Measurements from ENCODE around the gene ARHGAP27. TPM values are rescaled to one million over a fixed set of nuclear protein-coding genes. Genes with fewer than 3 reads are reported as not detected.
"Not testable (repeated sequence)": the region's sequence is repeated elsewhere in the genome, so short reads cannot be mapped to it uniquely, and the experiment has no call there.

Gene ARHGAP27
- total and polyA plus RNA-seq, 8 donors: 7.7 to 390 (median 45.5) TPM

DNA sequence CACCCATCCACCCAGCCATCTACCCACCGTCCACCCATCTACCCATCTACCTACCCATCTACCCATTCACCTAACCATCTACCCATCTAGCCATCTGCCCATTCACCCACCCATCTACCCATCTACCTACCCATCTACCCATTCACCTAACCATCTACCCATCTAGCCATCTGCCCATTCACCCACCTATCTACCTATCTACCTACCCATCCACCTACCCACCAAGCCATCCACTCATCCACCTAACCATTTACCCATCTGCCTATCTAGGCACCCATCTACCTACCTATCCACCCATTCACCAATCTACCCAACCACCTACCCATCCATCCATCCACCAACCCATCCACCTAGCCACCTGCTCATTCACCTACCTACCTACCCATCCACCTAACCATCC is 16.6 kb upstream of the ARHGAP27 start:
- WGBS, 5 donors: 91 to 100% (median 96%) methylated on average over 1 of the region's 1 CpG
- intact Hi-C loops (cut with DNase I; ENCODE audit: low total_unique reads); H3K9me3 ChIP-seq: not testable (repeated sequence)

DNA sequence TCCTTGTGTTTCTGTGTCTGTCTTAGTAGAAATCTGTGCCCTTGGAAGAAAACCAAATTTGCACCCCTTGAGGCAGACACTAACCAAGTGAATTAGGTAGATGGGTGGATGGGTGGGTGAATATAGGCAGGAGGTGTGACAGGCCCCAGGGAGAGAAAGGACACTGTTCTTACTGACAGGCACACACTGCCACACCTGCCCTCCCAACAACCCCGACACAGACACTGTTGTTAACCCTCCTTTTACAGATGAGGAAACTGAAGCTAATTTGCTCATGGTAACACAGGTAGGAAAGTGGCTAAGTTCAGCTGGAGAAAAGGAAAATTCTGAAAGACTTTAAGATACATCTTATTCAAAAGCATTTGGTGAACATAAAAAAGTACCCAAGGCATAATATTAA is 15.8 kb upstream of the ARHGAP27 start:
- Histone ChIP-seq H3K4me1 (peaks cover 0 to 26% (median 4%) of the 10 kb centered on the region in 4 donors), H3K36me3 (peaks cover 8 to 76% (median 62%) of the 10 kb centered on the region in 4 donors), H3K27ac (peak overlapping the region in 2 of 5 donors; percentile 51 to 71)
- 56 to 83% (median 71%) methylated on average over 1 of the region's 1 CpG; no CpG with 5 or more reads in 1 of the 5 donors for WGBS, 5 donors
- DNase-seq; H3K9me3 ChIP-seq; H3K27me3 ChIP-seq; H3K4me3 ChIP-seq; intact Hi-C loops (cut with DNase I; ENCODE audit: low total_unique reads): not testable (repeated sequence)

More for the DNA sequence above, 16.6 kb upstream of the ARHGAP27 start:
- Histone ChIP-seq H3K4me1 (peaks cover 0 to 26% (median 4%) of the 10 kb centered on the region in 4 donors), H3K36me3 (peaks cover 13 to 76% (median 63%) of the 10 kb centered on the region in 4 donors)
- H3K4me3 ChIP-seq, H3K27me3 ChIP-seq, H3K27ac ChIP-seq, DNase-seq: not testable (repeated sequence)

DNA sequence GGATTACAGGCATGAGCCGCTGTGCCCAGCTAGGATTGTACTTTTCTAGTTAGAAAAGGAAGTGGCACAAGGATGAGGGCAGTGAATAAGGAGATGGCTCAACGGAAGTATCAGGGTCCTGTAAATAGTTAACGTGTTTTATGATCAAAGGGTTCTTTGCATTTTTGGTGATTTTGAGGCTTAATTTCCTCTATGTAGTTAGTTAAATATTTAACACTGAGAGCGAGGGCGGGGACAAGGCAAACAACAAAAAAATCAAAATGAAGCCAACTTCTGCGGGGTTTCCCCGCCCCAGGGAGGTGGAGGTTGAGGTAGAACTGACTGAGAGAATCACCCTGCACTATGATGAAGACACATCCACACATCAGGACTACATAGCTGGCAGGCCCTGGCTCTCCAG is 15.4 kb upstream of the ARHGAP27 start:
- intact Hi-C loops (cut with DNase I; ENCODE audit: low total_unique reads); DNase-seq; H3K4me3 ChIP-seq: not testable (repeated sequence)

GRCh38 chr17:45447650-45448049 is 15.0 kb upstream of the ARHGAP27 start:
- WGBS, 5 donors: 47 to 66% (median 60%) methylated on average over 13 to 14 of the region's 14 CpGs
- Histone ChIP-seq H3K4me1 (peaks cover 0 to 26% (median 4%) of the 10 kb centered on the region in 4 donors), H3K36me3 (peaks cover 8 to 70% (median 54%) of the 10 kb centered on the region in 4 donors), H3K27ac (peak overlapping the region in 3 of 5 donors; percentile 29 to 71 (median 51))
- H3K27me3 ChIP-seq; H3K4me3 ChIP-seq; DNase-seq; H3K9me3 ChIP-seq; intact Hi-C loops (cut with DNase I; ENCODE audit: low total_unique reads): not testable (repeated sequence)

More for the DNA sequence above, 15.4 kb upstream of the ARHGAP27 start:
- H3K27me3 ChIP-seq, H3K9me3 ChIP-seq: not testable (repeated sequence)
- H3K36me3 ChIP-seq: peaks cover 8 to 74% (median 59%) of the 10 kb centered on the region in 4 donors
- H3K27ac ChIP-seq: peak overlapping the region in 2 of 5 donors; percentile 51 to 71
- 29 to 62% (median 47%) methylated on average over 7 of the region's 7 CpGs for WGBS, 5 donors
- H3K4me1 ChIP-seq: peaks cover 0 to 26% (median 4%) of the 10 kb centered on the region in 4 donors

- Histone ChIP-seq H3K36me3 (peaks cover 8 to 69% (median 52%) of the 10 kb centered on the region in 4 donors), H3K27ac (peak overlapping the region in 4 of 5 donors; percentile 7 to 71 (median 40)), H3K4me1 (peaks cover 0 to 26% (median 4%) of the 10 kb centered on the region in 4 donors)
- DNase-seq; H3K27me3 ChIP-seq; H3K9me3 ChIP-seq; intact Hi-C loops (cut with DNase I; ENCODE audit: low total_unique reads); H3K4me3 ChIP-seq: not testable (repeated sequence)
- 71 to 81% (median 76%) methylated on average over 8 of the region's 8 CpGs for WGBS, 5 donors
Observed at GRCh38 chr17:45446872-45447625, 14.4 kb upstream of the ARHGAP27 start.

- Histone ChIP-seq H3K27ac (peak overlapping the region in 3 of 5 donors; percentile 2 to 69 (median 53)), H3K4me1 (peaks cover 0 to 28% (median 4%) of the 10 kb centered on the region in 4 donors), H3K36me3 (peaks cover 8 to 71% (median 47%) of the 10 kb centered on the region in 4 donors)
- WGBS, 5 donors: 41 to 59% (median 51%) methylated on average over 15 to 16 of the region's 16 CpGs
- H3K27me3 ChIP-seq; H3K9me3 ChIP-seq; H3K4me3 ChIP-seq; intact Hi-C loops (cut with DNase I; ENCODE audit: low total_unique reads): not testable (repeated sequence)
- TF ChIP-seq POLR2AphosphoS5 (IDR thresholded peaks at IDR 0.05): peak in 1 of 3 donors; percentile 18
- DNase-seq: peak in 1 of 2 donors; percentile 55
Observed at GRCh38 chr17:45445901-45446743, 13.5 kb upstream of the ARHGAP27 start.

- DNase-seq; H3K27me3 ChIP-seq; intact Hi-C loops (cut with DNase I; ENCODE audit: low total_unique reads); H3K9me3 ChIP-seq; H3K4me3 ChIP-seq: not testable (repeated sequence)
- WGBS, 5 donors: 87 to 96% (median 92%) methylated on average over 11 to 21 of the region's 21 CpGs
- Histone ChIP-seq H3K4me1 (peaks cover 0 to 38% (median 10%) of the 10 kb centered on the region in 4 donors), H3K27ac (peak overlapping the region in 1 of 5 donors; percentile 27), H3K36me3 (peaks cover 8 to 73% (median 43%) of the 10 kb centered on the region in 4 donors)
Observed at GRCh38 chr17:45444856-45445820, 12.5 kb upstream of the ARHGAP27 start.

- H3K4me3 ChIP-seq; intact Hi-C loops (cut with DNase I; ENCODE audit: low total_unique reads); H3K9me3 ChIP-seq; H3K27ac ChIP-seq; H3K27me3 ChIP-seq; DNase-seq: not testable (repeated sequence)
- H3K36me3 ChIP-seq: peaks cover 8 to 74% (median 44%) of the 10 kb centered on the region in 4 donors
- H3K4me1 ChIP-seq: peaks cover 0 to 43% (median 12%) of the 10 kb centered on the region in 4 donors
- WGBS, 5 donors: 87 to 94% (median 92%) methylated on average over 5 to 10 of the region's 10 CpGs
Observed at GRCh38 chr17:45444301-45444700, 11.6 kb upstream of the ARHGAP27 start.

DNA sequence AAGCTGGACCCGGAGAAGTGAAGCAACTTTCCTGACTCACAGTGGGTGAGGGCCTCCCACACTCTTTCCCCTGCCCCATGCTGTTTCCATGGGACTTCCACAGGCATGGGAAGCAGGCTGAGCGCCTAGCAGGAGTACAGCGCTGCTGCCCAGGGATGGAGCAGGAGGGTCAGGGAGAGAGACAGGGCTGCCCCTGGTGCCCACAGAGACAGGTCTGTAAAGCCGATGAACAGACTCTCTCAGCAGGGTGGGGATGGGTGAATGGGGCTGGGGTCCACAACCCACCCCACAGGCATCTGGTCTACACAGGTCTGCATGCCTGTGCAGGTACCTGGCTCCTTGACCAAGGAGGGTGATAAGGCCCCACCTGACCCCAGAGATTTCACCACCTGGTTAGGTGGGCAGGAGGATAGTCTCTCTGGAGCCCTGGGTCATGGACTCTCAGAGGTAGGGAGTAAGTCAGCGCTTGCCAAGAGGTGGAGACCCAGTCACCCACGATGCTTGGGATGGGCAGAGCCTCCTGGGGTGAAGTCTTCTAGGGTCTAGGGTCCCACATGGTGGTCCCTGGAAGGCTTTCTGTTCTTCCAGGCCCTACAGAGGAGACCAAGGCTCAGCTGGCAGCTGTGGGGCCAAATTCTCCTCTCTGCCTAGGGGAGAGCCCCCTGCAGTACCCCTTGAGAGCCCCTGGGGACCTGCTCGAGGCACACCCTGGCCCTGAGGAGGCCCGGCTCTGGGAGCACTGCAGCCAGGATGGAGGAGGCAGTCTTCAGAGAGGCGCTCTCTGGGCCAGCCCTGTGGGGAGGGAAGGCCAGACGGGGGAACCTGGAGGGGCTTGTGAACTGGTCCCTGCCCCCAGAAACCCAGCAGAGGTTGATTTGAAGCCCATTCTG is 10.9 kb upstream of the ARHGAP27 start:
- H3K27me3 ChIP-seq; intact Hi-C loops (cut with DNase I; ENCODE audit: low total_unique reads); DNase-seq; H3K9me3 ChIP-seq; H3K4me3 ChIP-seq; H3K27ac ChIP-seq: not testable (repeated sequence)
- WGBS, 5 donors: 90 to 97% (median 92%) methylated on average over 5 to 10 of the region's 10 CpGs; no CpG with 5 or more reads in 1 of the 5 donors
- H3K36me3 ChIP-seq: peaks cover 8 to 76% (median 48%) of the 10 kb centered on the region in 4 donors
- peaks cover 0 to 43% (median 12%) of the 10 kb centered on the region in 4 donors for H3K4me1 ChIP-seq

Data from stomach (tissue), 9 donors.